OCI-LY1 (cell line): Measurements from ENCODE around the gene SBK2.

ENCODE experiments used
- CTCF ChIP-seq: fragments of 200-600 bp; sonication (generic), shearing (Covaris generic); IDR thresholded peaks from 2 replicates; pipeline ENCODE4 v1.5.1; 2017; ENCODE audit warnings: mild to moderate bottlenecking, antibody characterized with exemption, low read length, moderate library complexity, mixed read lengths
- EZH2 ChIP-seq: fragments of 200-600 bp; sonication (generic), shearing (Covaris generic); IDR thresholded peaks from 2 replicates; pipeline ENCODE4 v1.8.0; 2017; ENCODE audit warnings: borderline replicate concordance, mixed run types, mild to moderate bottlenecking, antibody characterized with exemption, low read length, moderate library complexity, mixed read lengths

- TF ChIP-seq EZH2 = no peak
- no peak for TF ChIP-seq CTCF
These were observed 28.8 kb downstream of the SBK2 start for GRCh38 chr19:55508120-55508519.
